Esophagus muscularis mucosa (tissue), 4 donors: ENCODE results near the gene CISH. TPM values are rescaled to one million over a fixed set of nuclear protein-coding genes. Genes with fewer than 3 reads are reported as not detected.
A peak's percentile ranks its signal among the peaks of the same experiment; 100 is the strongest.

Source experiments
- DNase-seq: peaks from one replicate; pipeline ENCODE4 v3.0.0-alpha.2; 2017; ENCODE audit errors: extremely low spot score
- H3K27ac ChIP-seq, 4 donors: fragments of 200-600 bp; sonication (generic); replicated peaks in 1 of 4; 1 replicate in 3 of 4; 2 replicates in 1 of 4; pipeline ENCODE4 v1.5.1; 2016 to 2019; ENCODE audit warnings: mild to moderate bottlenecking in 1 of 4
- H3K27me3 ChIP-seq, 4 donors: fragments of 200-600 bp; sonication (generic); one replicate each; pipeline versions ENCODE4 v1.5.1 to v1.6.0; 2016 to 2019
- H3K36me3 ChIP-seq, 4 donors: fragments of 200-600 bp; sonication (generic); one replicate each; pipeline ENCODE4 v1.5.1; 2016 to 2019
- H3K4me1 ChIP-seq, 4 donors: fragments of 200-600 bp; sonication (generic); one replicate each; pipeline ENCODE4 v1.5.1; 2016 to 2019
- H3K4me3 ChIP-seq, 4 donors: fragments of 200-600 bp; sonication (generic); 1 replicate in 2 of 4; 2 replicates in 2 of 4; pipeline ENCODE4 v1.5.1; 2016 to 2019; ENCODE audit warnings: mild to moderate bottlenecking in 4 of 4, moderate library complexity in 1 of 4
- H3K9me3 ChIP-seq, 4 donors: fragments of 200-600 bp; sonication (generic); 1 replicate in 3 of 4; 2 replicates in 1 of 4; pipeline ENCODE4 v1.5.1; 2016 to 2019
- CTCF ChIP-seq, 3 experiments: fragments of 200-600 bp in 2 of 3; fragments of 450-650 bp in 1 of 3; sonication (generic) in 2 of 3; IDR thresholded peaks; one replicate each; pipeline ENCODE4 v1.5.1; 2017 to 2019; ENCODE audit warnings: antibody characterized with exemption in 3 of 3, mild to moderate bottlenecking in 2 of 3, moderate library complexity in 1 of 3
- EP300 ChIP-seq: sonication (generic); formaldehyde crosslinking; IDR thresholded peaks from one replicate; pipeline ENCODE4 v1.6.1; 2017; ENCODE audit warnings: antibody characterized with exemption
- POLR2A ChIP-seq: fragments of 450-650 bp; IDR thresholded peaks from one replicate; pipeline ENCODE4 v1.6.1; 2017; ENCODE audit warnings: antibody characterized with exemption, moderate library complexity, mild to moderate bottlenecking, low read depth
- POLR2AphosphoS5 ChIP-seq, 2 donors: sonication (generic); formaldehyde crosslinking; IDR thresholded peaks; one replicate each; pipeline ENCODE4 v1.6.1; 2017; ENCODE audit warnings: antibody characterized with exemption in 2 of 2
- WGBS: methylation state at CpG from one replicate; pipeline ENCODE4 v1.1.5; 2018; 5-methylcytosine and 5-hydroxymethylcytosine counted together
- intact Hi-C: fragments of 100-400 bp; cut with DNase I; formaldehyde crosslinking; loops from one replicate; pipeline ENCODE4 v1.15.1; 2023
- total RNA-seq, 4 donors: library from RNA; depleted of rRNA; stranded (reverse); fragments of >200 nt; gene quantifications; one replicate each; pipeline versions ENCODE4 v1.1.0 to v1.2.1, GENCODE V29; 2016

Gene CISH
- total RNA-seq, 4 donors from 2014 or later, result 1.7 to 26.7 (median 4.4) TPM

- Histone ChIP-seq H3K27me3 (no peaks in the 10 kb centered on the region), H3K9me3 (peaks cover 0 to 4% (median 0%) of the 10 kb centered on the region in 4 donors), H3K4me1 (peaks cover 46 to 75% (median 54%) of the 10 kb centered on the region in 4 donors), H3K4me3 (peak within 1 kb of the TSS; percentile 80 to 100 (median 82)), H3K27ac (peak within 1 kb of the TSS; percentile 84 to 96 (median 88)), H3K36me3 (peaks cover 0 to 3% (median 1%) of the 10 kb centered on the region in 4 donors)
- 0% methylated on average over 10 of the region's 58 CpGs for WGBS
- intact Hi-C loops, result loop anchor here (5.0 kb wide), 2 partner anchors 475 to 770 kb away; partner anchors contain the start of gene MANF
- TF ChIP-seq CTCF (IDR thresholded peaks at IDR 0.05) (no peak), POLR2AphosphoS5 (IDR thresholded peaks at IDR 0.05) (no peak), EP300 (no peak), POLR2A (no peak)
- no peak for DNase-seq
These were observed 5.7 kb upstream of the CISH start, which contains the start of gene MAPKAPK3 for GRCh38 chr3:50617096-50617791. MAPKAPK3 (plus strand) TSS chr3:50617151; CDS start chr3:50617566, 415 bp downstream.

- peak overlapping the region; percentile 84 to 96 (median 88) for H3K27ac ChIP-seq
- peaks cover 0 to 4% (median 0%) of the 10 kb centered on the region in 4 donors for H3K9me3 ChIP-seq
- H3K4me3 ChIP-seq, result peak overlapping the region; percentile 80 to 100 (median 82)
- no peaks in the 10 kb centered on the region for H3K27me3 ChIP-seq
- DNase-seq, result peak; percentile 99
- peaks cover 43 to 72% (median 56%) of the 10 kb centered on the region in 4 donors for H3K4me1 ChIP-seq
- TF ChIP-seq POLR2A (peak; percentile 38), POLR2AphosphoS5 (IDR thresholded peaks at IDR 0.05) (peak; percentile 60 to 71), CTCF (IDR thresholded peaks at IDR 0.05) (no peak)
- intact Hi-C loops, result loop anchor here (5.0 kb wide), 2 partner anchors 476 to 771 kb away; partner anchors contain the start of gene MANF
- WGBS, result 0% methylated on average over 3 of the region's 22 CpGs
- no peaks in the 10 kb centered on the region for H3K36me3 ChIP-seq
These were observed 5.2 kb upstream of the CISH start for GRCh38 chr3:50616770-50617095.

GRCh38 chr3:50616003-50616769, 4.6 kb upstream of the CISH start:
- peak; percentile 95 for DNase-seq
- intact Hi-C loops, result loop anchor here (5.0 kb wide), 2 partner anchors 476 to 771 kb away; partner anchors contain the start of gene MANF
- peak overlapping the region; percentile 80 to 100 (median 82) for H3K4me3 ChIP-seq
- no peaks in the 10 kb centered on the region for H3K36me3 ChIP-seq
- peak overlapping the region; percentile 84 to 96 (median 88) for H3K27ac ChIP-seq
- peaks cover 0 to 4% (median 0%) of the 10 kb centered on the region in 4 donors for H3K9me3 ChIP-seq
- H3K4me1 ChIP-seq, result peaks cover 43 to 75% (median 59%) of the 10 kb centered on the region in 4 donors
- 1% methylated on average over 21 of the region's 24 CpGs for WGBS
- no peaks in the 10 kb centered on the region for H3K27me3 ChIP-seq
- TF ChIP-seq POLR2A (no peak), EP300 (no peak), CTCF (IDR thresholded peaks at IDR 0.05) (peak in 2 of 3 experiments; percentile 98 to 100), POLR2AphosphoS5 (IDR thresholded peaks at IDR 0.05) (peak; percentile 35 to 63)

- no peaks in the 10 kb centered on the region for H3K27me3 ChIP-seq
- H3K4me3 ChIP-seq, result no peak overlapping the region
- peaks cover 45 to 76% (median 65%) of the 10 kb centered on the region in 4 donors for H3K4me1 ChIP-seq
- intact Hi-C loops, result loop anchor here (1.0 to 5.0 kb wide), 3 partner anchors 43 to 772 kb away; partner anchors contain the start of gene MANF
- DNase-seq, result no peak
- H3K9me3 ChIP-seq, result peaks cover 0 to 4% (median 0%) of the 10 kb centered on the region in 4 donors
- no peaks in the 10 kb centered on the region for H3K36me3 ChIP-seq
- WGBS, result 62% methylated on average over 1 of the region's 1 CpG
- no peak for TF ChIP-seq CTCF (IDR thresholded peaks at IDR 0.05)
- H3K27ac ChIP-seq, result no peak overlapping the region
These were observed 3.6 kb upstream of the CISH start for GRCh38 chr3:50615190-50615589.
